Mesendoderm (in vitro differentiated cells): ENCODE data around the gene SWSAP1. TPM values are rescaled to one million over a fixed set of nuclear protein-coding genes. Genes with fewer than 3 reads are reported as not detected.

Source experiments
- DNase-seq: peaks from one replicate; pipeline ENCODE4 v3.0.0; 2013
- H2AK5ac ChIP-seq: 2 replicates; pipeline ENCODE4 v1.6.1; 2013; ENCODE audit warnings: low read length, inconsistent platforms
- H2BK120ac ChIP-seq: 2 replicates; pipeline ENCODE4 v1.6.1; 2013; ENCODE audit warnings: low read depth, mild to moderate bottlenecking, low read length, moderate library complexity, mixed read lengths
- H2BK15ac ChIP-seq: replicated peaks from 2 replicates; pipeline ENCODE4 v1.6.1; 2013; ENCODE audit warnings: low read depth, mild to moderate bottlenecking, moderate library complexity
- H2BK5ac ChIP-seq: 2 replicates; pipeline ENCODE4 v1.6.1; 2013; ENCODE audit warnings: low read length, inconsistent platforms
- H3K18ac ChIP-seq: 2 replicates; pipeline ENCODE4 v1.6.1; 2013; ENCODE audit warnings: mild to moderate bottlenecking, low read length, mixed read lengths
- H3K23ac ChIP-seq: one replicate; pipeline ENCODE4 v1.6.1; 2013; ENCODE audit warnings: low read length
- H3K27ac ChIP-seq: 2 replicates; pipeline ENCODE4 v1.5.1; 2013; ENCODE audit warnings: low read depth, mild to moderate bottlenecking, inconsistent platforms, low read length, moderate library complexity
- H3K27me3 ChIP-seq: 2 replicates; pipeline ENCODE4 v1.6.1; 2013; ENCODE audit warnings: low read length, control low read depth, mild to moderate bottlenecking, inconsistent platforms; ENCODE audit not compliant: insufficient read depth, poor library complexity
- H3K36me3 ChIP-seq: 2 replicates; pipeline ENCODE4 v1.6.1; 2013; ENCODE audit warnings: low read length, inconsistent platforms; ENCODE audit not compliant: control insufficient read depth, insufficient read depth
- H3K4ac ChIP-seq: one replicate; pipeline ENCODE4 v1.6.1; 2013; ENCODE audit warnings: low read depth, mild to moderate bottlenecking, low read length, moderate library complexity
- H3K4me1 ChIP-seq: 2 replicates; pipeline ENCODE4 v1.6.1; 2013; ENCODE audit warnings: low read depth, low read length, inconsistent platforms; ENCODE audit not compliant: control insufficient read depth
- H3K4me2 ChIP-seq: 2 replicates; pipeline ENCODE4 v1.6.1; 2013; ENCODE audit warnings: low read length
- H3K4me3 ChIP-seq: 2 replicates; pipeline ENCODE4 v1.5.1; 2013; ENCODE audit warnings: mild to moderate bottlenecking, low read length
- H3K56ac ChIP-seq: one replicate; pipeline ENCODE4 v1.6.1; 2013; ENCODE audit warnings: low read length
- H3K79me1 ChIP-seq: 2 replicates; pipeline ENCODE4 v1.6.1; 2013; ENCODE audit warnings: low read length, inconsistent platforms
- H3K79me2 ChIP-seq: 2 replicates; pipeline ENCODE4 v1.6.1; 2013; ENCODE audit warnings: mild to moderate bottlenecking, low read length; ENCODE audit not compliant: control insufficient read depth, insufficient read depth
- H3K9ac ChIP-seq: 2 replicates; pipeline ENCODE4 v1.6.1; 2013; ENCODE audit warnings: low read length, inconsistent platforms
- H4K5ac ChIP-seq: one replicate; pipeline ENCODE4 v1.6.1; 2013; ENCODE audit warnings: low read length
- H4K8ac ChIP-seq: one replicate; pipeline ENCODE4 v1.6.1; 2013; ENCODE audit warnings: low read depth, mild to moderate bottlenecking, control low read depth, low read length, moderate library complexity
- whole genome bisulfite sequencing: extraction: QIAGEN DNeasy Blood & Tissue Kit; methylation state at CpG from one replicate; pipeline ENCODE4 v1.1.7; 2013; ENCODE audit warnings: low lambda C conversion rate, missing lambda C conversion rate; ENCODE audit not compliant: insufficient coverage; ENCODE audit errors: extremely low coverage; 5-methylcytosine and 5-hydroxymethylcytosine counted together
- small RNA-seq: library from polyadenylated mRNA; stranded (forward); fragments of <200 nt; extraction: miRNeasy Mini kit (QIAGEN cat#:217004); gene quantifications from one replicate; pipeline ENCODE3, GENCODE V24; 2013; ENCODE audit not compliant: insufficient read depth

The SWSAP1 gene

DNA sequence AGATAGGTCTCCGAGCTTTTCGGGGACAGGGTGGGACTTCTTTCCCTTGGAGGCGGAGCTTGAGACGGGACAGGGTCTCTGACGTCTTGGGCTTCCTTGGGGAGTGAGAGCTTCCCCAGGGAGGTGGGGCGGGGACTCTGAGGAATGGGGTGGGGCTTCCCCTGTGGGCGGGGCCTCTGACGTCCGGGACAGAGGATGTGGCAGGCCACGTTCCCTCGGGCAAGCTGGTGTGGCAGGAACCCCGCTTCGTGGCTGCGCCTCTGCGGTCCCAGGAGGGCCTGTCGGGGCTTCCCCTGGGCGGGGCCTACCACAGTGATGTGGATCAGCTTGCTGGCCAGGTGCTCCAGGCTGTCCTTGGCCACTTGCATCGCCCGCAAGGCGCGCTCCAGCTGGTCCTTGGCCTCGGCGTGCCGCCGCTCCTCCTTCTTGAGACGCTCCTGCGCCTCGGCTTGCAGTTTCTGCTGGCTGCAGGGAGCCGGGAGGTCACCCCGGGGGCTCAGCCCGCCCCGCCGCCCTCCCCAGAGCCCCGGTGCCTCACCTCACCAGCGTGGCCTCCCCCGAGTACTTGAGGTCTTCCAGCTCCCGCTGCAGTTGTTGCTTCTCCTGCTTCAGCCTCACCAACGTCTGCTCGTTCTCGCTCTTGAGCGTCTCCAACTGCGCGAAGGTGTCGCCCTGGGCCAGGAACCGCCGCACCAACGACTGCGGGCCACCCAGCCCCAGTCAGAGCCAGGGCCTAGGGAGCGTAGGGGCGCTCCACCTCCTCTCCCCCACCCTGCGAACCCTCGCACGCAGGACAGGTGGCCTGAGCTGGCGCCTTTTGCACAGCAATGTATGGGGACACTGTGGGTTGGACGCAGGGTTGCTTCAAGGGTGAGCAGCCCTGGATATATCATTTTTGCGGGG, 47.9 kb downstream of the SWSAP1 start:
- no peak overlapping the region for H3K23ac ChIP-seq
- WGBS = no CpG with 5 or more reads among the region's 56 CpGs
- H4K8ac ChIP-seq = no peak overlapping the region
- peak overlapping the region; percentile 40 for H3K56ac ChIP-seq
- peaks cover 2% of the 10 kb centered on the region for H3K4me1 ChIP-seq
- H3K18ac ChIP-seq = no peak overlapping the region
- peak overlapping the region; percentile 32 for H3K9ac ChIP-seq
- H2BK15ac ChIP-seq = no peak overlapping the region
- no peak overlapping the region for H2BK120ac ChIP-seq
- H3K79me1 ChIP-seq = no peaks in the 10 kb centered on the region
- H3K27ac ChIP-seq = no peak overlapping the region
- H2AK5ac ChIP-seq = no peak overlapping the region
- DNase-seq = peak; percentile 96
- peak overlapping the region; percentile 70 for H3K4me2 ChIP-seq
- peak overlapping the region; percentile 38 for H3K4me3 ChIP-seq
- H4K5ac ChIP-seq = no peak overlapping the region
- no peak overlapping the region for H2BK5ac ChIP-seq
- no peaks in the 10 kb centered on the region for H3K79me2 ChIP-seq
- peaks cover 3% of the 10 kb centered on the region for H3K27me3 ChIP-seq
- H3K36me3 ChIP-seq = no peaks in the 10 kb centered on the region
- H3K4ac ChIP-seq = no peak overlapping the region

DNA sequence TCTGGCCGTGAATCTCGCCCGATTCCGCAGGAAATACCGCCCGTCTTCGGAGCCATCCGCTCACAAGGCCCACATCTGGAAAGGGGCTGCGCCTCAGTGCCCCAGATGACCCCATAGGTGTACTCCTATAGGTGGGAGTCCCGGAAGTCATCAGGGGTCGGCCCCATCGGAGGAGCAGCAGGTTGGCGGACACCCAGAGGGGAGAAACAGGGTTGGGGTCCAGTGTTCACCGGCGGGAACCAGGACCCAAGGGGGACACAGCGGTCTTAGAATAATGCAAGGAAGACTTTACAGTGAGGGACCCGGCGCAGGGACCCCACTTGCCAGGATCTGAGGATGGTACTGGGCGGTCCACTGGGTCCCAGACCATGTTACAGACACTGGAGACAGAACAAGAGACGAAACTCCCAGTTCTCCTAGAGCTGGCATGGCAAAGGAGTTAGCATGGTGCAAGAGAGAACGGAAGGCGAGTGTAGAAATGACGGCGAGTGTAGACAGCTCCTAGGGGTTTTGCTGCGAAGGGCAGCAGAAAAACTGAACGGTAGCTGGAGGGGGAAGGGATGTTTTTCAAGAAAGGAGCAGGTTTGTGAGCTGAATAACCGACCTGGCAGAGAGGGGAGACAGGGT, 48.8 kb downstream of the SWSAP1 start:
- Histone ChIP-seq H4K5ac (no peak overlapping the region), H3K4me3 (no peak overlapping the region), H2BK15ac (no peak overlapping the region), H3K36me3 (no peaks in the 10 kb centered on the region), H3K9ac (no peak overlapping the region), H3K4me1 (peaks cover 2% of the 10 kb centered on the region), H3K79me2 (no peaks in the 10 kb centered on the region), H2AK5ac (no peak overlapping the region), H2BK120ac (no peak overlapping the region), H3K4me2 (no peak overlapping the region), H3K18ac (no peak overlapping the region), H4K8ac (no peak overlapping the region), H3K23ac (no peak overlapping the region), H3K27me3 (peaks cover 3% of the 10 kb centered on the region), H2BK5ac (no peak overlapping the region), H3K4ac (no peak overlapping the region), H3K56ac (no peak overlapping the region), H3K79me1 (no peaks in the 10 kb centered on the region), H3K27ac (no peak overlapping the region)
- WGBS = no CpG with 5 or more reads among the region's 27 CpGs
- no peak for DNase-seq

DNA sequence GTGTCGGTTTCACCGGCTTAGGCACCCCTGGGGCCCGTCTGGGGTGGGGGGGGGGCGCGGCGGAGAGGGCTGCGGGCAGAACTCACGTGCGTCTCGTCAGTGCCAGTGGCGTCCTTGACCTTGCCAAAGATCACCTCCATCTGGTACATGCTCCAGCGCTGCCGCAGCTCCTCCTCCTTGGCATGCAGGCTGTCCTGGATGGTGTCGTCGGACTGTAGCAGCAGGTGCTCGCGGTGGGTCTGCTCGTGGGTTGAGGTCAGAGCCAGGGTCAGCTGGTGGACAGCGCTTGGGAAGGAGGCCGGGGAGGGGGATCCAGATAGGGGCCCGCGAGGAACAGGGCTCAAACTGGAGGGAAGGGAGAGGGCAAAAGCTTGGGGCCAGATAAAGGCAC, 49.3 kb downstream of the SWSAP1 start:
- Histone ChIP-seq H4K5ac (no peak overlapping the region), H2BK120ac (no peak overlapping the region), H2AK5ac (no peak overlapping the region), H3K4me1 (peaks cover 2% of the 10 kb centered on the region), H3K18ac (no peak overlapping the region), H3K36me3 (no peaks in the 10 kb centered on the region), H3K9ac (no peak overlapping the region), H3K27me3 (peaks cover 3% of the 10 kb centered on the region), H2BK15ac (no peak overlapping the region), H3K4me2 (no peak overlapping the region), H3K56ac (no peak overlapping the region), H2BK5ac (no peak overlapping the region), H3K4ac (no peak overlapping the region), H3K27ac (no peak overlapping the region), H4K8ac (no peak overlapping the region), H3K23ac (no peak overlapping the region), H3K79me2 (no peaks in the 10 kb centered on the region), H3K79me1 (no peaks in the 10 kb centered on the region), H3K4me3 (no peak overlapping the region)
- no CpG with 5 or more reads among the region's 22 CpGs for WGBS
- no peak for DNase-seq

Small RNA genes within 50 kb of the gene (small RNA-seq; reads per million reads assigned to genes)
- not detected for gene RF00019
